MM.1S (cell line): ENCODE data around the gene ERC2.

ENCODE experiments used
- DNase-seq: peaks from one replicate; pipeline ENCODE4 v3.0.0-alpha.2; 2015
- H2AFZ ChIP-seq: fragments of 300-600 bp; sonication (generic); 2 replicates; pipeline ENCODE4 v1.6.0; 2016; ENCODE audit warnings: antibody characterized with exemption, low read length
- H3F3A ChIP-seq: fragments of 300-600 bp; sonication (generic); 2 replicates; pipeline ENCODE4 v1.6.1; 2016; ENCODE audit warnings: mild to moderate bottlenecking, antibody characterized with exemption, low read length, moderate library complexity, mixed read lengths; ENCODE audit not compliant: insufficient read depth
- H3K27ac ChIP-seq: fragments of 300-600 bp; sonication (generic); 2 replicates; pipeline ENCODE4 v1.5.1; 2016; ENCODE audit warnings: mild to moderate bottlenecking, low read length
- H3K27me3 ChIP-seq: fragments of 300-600 bp; sonication (generic); replicated peaks from 2 replicates; pipeline ENCODE4 v1.6.0; 2016; ENCODE audit warnings: low read length; ENCODE audit not compliant: insufficient read depth
- H3K36me3 ChIP-seq: fragments of 300-600 bp; sonication (generic); replicated peaks from 2 replicates; pipeline ENCODE4 v1.6.1; 2016; ENCODE audit warnings: mild to moderate bottlenecking, low read length, mixed read lengths; ENCODE audit not compliant: insufficient read depth
- H3K4me1 ChIP-seq: fragments of 300-600 bp; sonication (generic); 2 replicates; pipeline ENCODE4 v1.6.1; 2016; ENCODE audit warnings: low read length, mixed read lengths
- H3K4me2 ChIP-seq: fragments of 300-600 bp; sonication (generic); 2 replicates; pipeline ENCODE4 v1.6.0; 2016; ENCODE audit warnings: low read depth, low read length
- H3K4me3 ChIP-seq: fragments of 300-600 bp; sonication (generic); 2 replicates; pipeline ENCODE4 v1.5.1; 2016; ENCODE audit warnings: low read length, mixed read lengths
- H3K79me2 ChIP-seq: fragments of 300-600 bp; sonication (generic); 2 replicates; pipeline ENCODE4 v1.6.1; 2016; ENCODE audit warnings: mixed run types, low read length, mixed read lengths
- H3K9ac ChIP-seq: fragments of 300-600 bp; sonication (generic); 2 replicates; pipeline ENCODE4 v1.6.1; 2016; ENCODE audit warnings: low read length, mixed read lengths
- H3K9me2 ChIP-seq: fragments of 300-600 bp; sonication (generic); replicated peaks from 2 replicates; pipeline ENCODE4 v1.6.1; 2016; ENCODE audit warnings: mild to moderate bottlenecking, low read length, mixed read lengths; ENCODE audit not compliant: insufficient read depth
- H3K9me3 ChIP-seq: fragments of 300-600 bp; sonication (generic); replicated peaks from 2 replicates; pipeline ENCODE4 v1.6.1; 2016; ENCODE audit warnings: mild to moderate bottlenecking, low read length, mixed read lengths; ENCODE audit not compliant: insufficient read depth
- H4K20me1 ChIP-seq: fragments of 300-600 bp; sonication (generic); 2 replicates; pipeline ENCODE4 v1.6.1; 2016; ENCODE audit warnings: mild to moderate bottlenecking, low read length, moderate library complexity, mixed read lengths; ENCODE audit not compliant: insufficient read depth
- CTCF ChIP-seq: fragments of 300-600 bp; sonication (generic); IDR thresholded peaks from 2 replicates; pipeline ENCODE4 v1.5.1; 2016; ENCODE audit warnings: antibody characterized with exemption, low read length, mixed read lengths
- EZH2 ChIP-seq: fragments of 300-600 bp; sonication (generic); optimal IDR thresholded peaks from 2 replicates; pipeline ENCODE3; 2017; ENCODE audit warnings: low read depth, mild to moderate bottlenecking, antibody characterized with exemption, low read length, mixed read lengths
- EZH2phosphoT487 ChIP-seq: fragments of 300-600 bp; sonication (generic); IDR thresholded peaks from 2 replicates; pipeline ENCODE4 v1.6.1; 2018; ENCODE audit warnings: antibody characterized with exemption, low read length

The ERC2 gene

GRCh38 chr3:55579496-55579895, 888.8 kb downstream of the ERC2 start:
- no peak for DNase-seq
- no peaks in the 10 kb centered on the region for H4K20me1 ChIP-seq
- H2AFZ ChIP-seq, result no peak overlapping the region

GRCh38 chr3:55576621-55577388, 891.5 kb downstream of the ERC2 start:
- no peak for DNase-seq
- Histone ChIP-seq H3K9me3 (no peaks in the 10 kb centered on the region), H2AFZ (no peak overlapping the region), H3K27ac (no peak overlapping the region), H3K27me3 (no peaks in the 10 kb centered on the region), H3K79me2 (no peaks in the 10 kb centered on the region), H3K36me3 (no peaks in the 10 kb centered on the region), H3K9ac (no peak overlapping the region), H3K4me1 (no peaks in the 10 kb centered on the region), H3K4me3 (no peak overlapping the region), H4K20me1 (no peaks in the 10 kb centered on the region), H3K9me2 (no peaks in the 10 kb centered on the region), H3K4me2 (no peak overlapping the region), H3F3A (no peaks in the 10 kb centered on the region)
- TF ChIP-seq EZH2, result no peak
- TF ChIP-seq EZH2phosphoT487, result no peak
- TF ChIP-seq CTCF, result no peak

More at GRCh38 chr3:55579496-55579895, 888.8 kb downstream of the ERC2 start:
- H3K79me2 ChIP-seq, result no peaks in the 10 kb centered on the region
- H3K4me3 ChIP-seq, result no peak overlapping the region
- H3K36me3 ChIP-seq, result no peaks in the 10 kb centered on the region
- H3F3A ChIP-seq, result no peaks in the 10 kb centered on the region
- H3K9me3 ChIP-seq, result no peaks in the 10 kb centered on the region
- no peak for TF ChIP-seq EZH2phosphoT487
- TF ChIP-seq EZH2, result no peak
- no peak for TF ChIP-seq CTCF
- no peak overlapping the region for H3K9ac ChIP-seq
- no peaks in the 10 kb centered on the region for H3K9me2 ChIP-seq
- H3K27me3 ChIP-seq, result no peaks in the 10 kb centered on the region
- H3K4me2 ChIP-seq, result no peak overlapping the region
- no peak overlapping the region for H3K27ac ChIP-seq
- H3K4me1 ChIP-seq, result no peaks in the 10 kb centered on the region

- Histone ChIP-seq H3K79me2 (no peaks in the 10 kb centered on the region), H2AFZ (no peak overlapping the region), H3K4me3 (no peak overlapping the region), H3F3A (no peaks in the 10 kb centered on the region), H3K27ac (no peak overlapping the region), H4K20me1 (no peaks in the 10 kb centered on the region), H3K9me2 (no peaks in the 10 kb centered on the region), H3K4me1 (no peaks in the 10 kb centered on the region), H3K9me3 (no peaks in the 10 kb centered on the region), H3K27me3 (no peaks in the 10 kb centered on the region), H3K4me2 (no peak overlapping the region), H3K9ac (no peak overlapping the region), H3K36me3 (no peaks in the 10 kb centered on the region)
- DNase-seq, result no peak
- TF ChIP-seq EZH2 (no peak), CTCF (no peak), EZH2phosphoT487 (no peak)
Measured at GRCh38 chr3:55574671-55575070, 893.6 kb downstream of the ERC2 start.
